DMS79 treated with DMSO at 0.1 percent for 48 hours (cell line): Measurements from ENCODE around the gene RAPGEF5.

Source experiments
- DNase-seq: peaks from one replicate; lab custom pipeline; 2025; lab: John Stamatoyannopoulos, UW

RAPGEF5 gene

DNA sequence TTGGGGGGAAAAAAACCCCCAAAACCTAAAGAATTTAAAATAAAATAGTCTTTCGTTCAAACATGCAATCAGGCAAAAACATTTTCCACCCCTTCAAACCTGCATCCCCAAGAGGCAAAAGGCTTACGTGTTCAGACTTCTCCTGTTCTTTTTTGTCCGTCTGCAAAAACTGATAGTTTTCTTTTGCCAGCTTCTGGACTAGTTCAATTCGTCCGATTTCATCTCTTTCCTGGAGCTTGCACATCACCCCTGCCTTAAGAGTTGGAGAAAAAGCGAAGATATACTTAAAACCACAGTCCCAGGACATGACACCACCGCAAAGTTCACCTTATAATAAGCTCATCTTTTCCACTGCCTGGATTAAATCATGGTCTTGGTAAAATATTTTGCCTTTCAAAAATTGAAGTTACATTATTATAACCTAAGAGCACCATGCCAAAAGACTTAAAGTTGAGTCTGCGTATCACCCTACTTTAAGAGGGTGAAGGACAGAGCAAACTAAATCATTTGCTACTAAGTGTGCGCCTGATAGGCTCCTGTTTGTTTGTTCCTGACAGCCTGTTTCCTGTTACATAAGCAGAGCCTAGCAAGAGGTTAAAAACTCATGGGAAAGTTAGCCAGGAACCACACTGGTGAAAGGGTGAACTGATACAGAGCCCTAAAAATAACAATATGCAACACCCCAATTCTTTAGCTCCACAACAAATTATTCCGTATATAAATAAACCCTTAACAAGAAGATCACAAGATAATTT is 137.0 kb downstream of the RAPGEF5 start:
- DNase-seq, result no peak

DNA sequence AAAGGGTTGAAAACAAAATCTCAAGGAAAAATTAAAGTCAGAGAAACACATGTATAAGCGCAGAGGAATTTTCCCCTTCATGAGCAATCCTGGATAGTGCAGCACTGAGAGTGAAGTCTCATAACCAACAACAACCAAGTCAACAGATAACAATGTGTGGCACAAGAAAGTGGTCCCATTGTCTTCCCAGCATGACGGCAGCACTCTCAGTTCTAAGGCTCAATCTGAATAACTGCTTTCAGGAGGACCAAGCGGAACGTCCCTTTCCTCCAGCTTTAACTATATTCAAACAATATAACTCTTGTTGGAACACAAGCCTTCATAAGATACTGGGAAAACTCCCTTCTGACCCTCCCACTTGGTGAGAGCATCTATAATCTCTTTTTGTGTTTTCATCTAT is 137.9 kb downstream of the RAPGEF5 start:
- DNase-seq, result no peak

DNA sequence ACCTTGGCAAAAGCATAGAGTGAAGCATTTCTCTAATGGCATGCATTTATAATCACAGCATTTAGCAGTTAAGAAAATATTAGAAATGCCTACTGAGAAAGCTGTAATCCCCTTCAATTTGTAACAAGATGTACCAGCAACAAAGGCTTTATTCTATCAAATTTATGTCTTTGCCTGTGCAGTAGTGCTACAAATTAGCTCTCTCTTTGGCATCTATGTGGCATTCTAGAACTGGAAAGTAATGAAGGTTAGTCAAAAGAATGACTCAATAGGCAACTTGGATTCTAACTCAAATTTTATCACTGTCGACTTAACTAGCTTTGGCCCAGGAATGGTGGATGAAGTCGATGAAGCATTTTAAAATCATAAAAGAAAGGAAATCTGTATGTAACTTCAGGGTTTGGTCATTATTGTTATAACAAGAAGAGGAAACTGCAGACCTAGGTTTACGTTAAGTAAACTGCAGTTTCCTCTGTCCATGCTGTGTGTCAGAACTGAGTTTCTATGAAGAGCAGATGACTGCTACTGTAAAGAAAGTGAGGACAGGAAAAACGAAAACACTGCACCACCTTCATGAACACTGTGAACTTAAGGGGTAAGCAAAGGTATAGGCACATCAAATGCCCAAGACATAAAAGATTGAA is 140.0 kb downstream of the RAPGEF5 start:
- DNase-seq, result no peak

DNA sequence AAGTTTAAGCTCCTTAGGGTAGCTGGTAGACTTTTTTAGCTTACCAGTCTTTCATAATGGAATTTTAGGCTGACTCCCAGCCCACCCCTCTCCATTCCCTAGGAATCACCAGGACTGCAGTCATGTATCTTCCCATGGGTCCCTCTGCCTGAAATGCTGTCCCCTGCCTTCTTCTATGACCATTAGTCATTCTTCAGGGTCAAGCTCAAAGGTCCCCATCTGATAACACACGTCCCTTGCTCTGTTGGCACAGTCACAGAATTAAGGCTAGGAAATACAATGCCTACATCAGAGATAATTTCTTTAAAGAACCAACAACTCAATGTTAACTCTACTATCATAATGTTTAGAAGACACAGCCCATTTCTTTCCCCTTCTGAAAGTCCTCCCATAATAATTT is 140.6 kb downstream of the RAPGEF5 start:
- no peak for DNase-seq

DNA sequence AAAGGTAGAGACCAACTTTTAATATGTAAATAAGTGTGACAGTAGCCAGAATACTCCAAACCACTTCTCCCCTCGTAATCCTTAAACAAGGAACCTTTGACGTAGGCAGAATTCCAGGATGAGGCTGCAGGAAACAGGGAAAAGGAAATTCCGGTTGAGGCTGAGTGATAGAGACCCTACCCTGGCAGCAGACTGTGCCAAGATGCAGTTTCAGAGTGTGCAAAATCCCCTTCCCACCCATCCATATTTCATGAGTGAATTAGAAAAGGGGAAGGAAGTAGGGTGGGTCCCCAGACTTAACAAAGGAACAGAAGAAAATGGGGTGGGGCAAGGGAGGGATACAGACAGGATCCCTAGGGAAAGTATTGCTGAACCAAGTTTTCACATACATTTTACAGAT is 143.0 kb downstream of the RAPGEF5 start:
- no peak for DNase-seq

DNA sequence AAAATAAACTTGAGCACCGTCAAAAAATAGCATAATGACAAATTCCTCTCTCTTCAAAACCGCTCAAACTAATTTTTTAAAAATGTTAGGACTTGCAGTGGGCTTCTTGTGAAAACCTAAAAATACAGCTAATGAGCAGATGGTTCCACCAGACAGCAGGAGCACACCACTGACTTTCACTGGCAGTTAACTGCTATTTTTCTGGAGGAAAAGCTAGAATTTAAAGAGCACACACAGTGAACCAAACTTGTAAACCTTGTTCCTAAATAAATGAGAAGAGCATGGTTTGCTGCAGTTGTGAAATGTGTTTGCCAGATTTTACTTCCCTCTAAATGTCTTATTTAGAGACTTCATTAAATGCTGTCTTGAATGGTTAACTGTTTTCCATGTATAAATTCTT is 143.9 kb downstream of the RAPGEF5 start:
- no peak for DNase-seq

DNA sequence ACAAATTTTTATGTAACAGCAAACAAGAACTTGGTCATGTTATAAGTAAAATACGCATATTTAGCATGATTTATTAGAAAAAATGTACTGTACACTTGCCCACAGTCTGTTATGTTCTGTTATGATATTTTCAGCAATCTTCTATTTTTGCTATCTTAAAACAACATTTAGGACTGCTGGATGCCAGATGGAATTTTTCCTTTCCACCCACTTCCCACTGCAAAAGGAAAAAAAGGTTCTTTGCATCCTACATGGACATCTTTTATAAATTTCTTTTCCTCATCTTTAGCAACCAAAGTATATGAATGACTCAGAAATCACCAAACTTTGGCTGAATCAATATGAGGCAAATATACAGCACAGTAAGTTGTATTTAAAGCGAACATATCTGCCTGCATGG is 146.0 kb downstream of the RAPGEF5 start:
- no peak for DNase-seq

DNA sequence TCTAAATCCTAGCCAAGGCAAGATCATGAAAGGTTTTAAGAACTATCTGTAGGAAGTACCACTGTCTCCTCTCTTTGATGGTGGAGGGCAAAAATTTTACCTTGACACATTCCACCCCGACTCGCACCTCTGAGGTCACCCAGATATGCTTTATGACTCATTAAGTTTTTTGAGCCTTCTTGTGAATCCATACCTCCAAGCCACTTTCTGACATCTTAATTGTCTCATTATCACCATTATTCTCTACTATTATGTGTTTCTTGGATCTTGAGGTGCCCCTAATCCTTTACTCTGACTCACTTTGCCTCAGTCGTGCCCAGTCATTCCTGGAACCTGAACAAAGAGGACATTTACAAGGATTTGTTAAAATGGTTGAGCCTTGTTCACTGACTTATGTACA is 146.6 kb downstream of the RAPGEF5 start:
- DNase-seq, result no peak

DNA sequence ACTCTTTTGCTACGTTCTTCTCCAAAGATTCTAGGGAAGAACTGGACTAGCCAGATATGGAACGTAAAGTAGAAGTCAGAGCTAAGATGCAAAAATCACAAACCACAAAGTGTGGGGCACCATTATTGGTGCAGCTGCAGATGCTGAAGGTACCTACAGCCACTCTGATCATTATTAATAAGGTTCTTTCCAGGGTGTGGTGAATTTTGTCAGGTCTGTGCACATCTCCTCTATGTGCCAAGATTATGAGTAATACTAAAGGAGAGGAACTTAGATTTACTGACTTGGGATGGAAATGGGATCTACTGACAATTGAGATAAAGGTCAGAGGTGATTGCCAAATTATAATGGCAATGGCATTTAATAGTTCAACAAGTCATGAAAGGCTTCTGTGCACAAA is 148.2 kb downstream of the RAPGEF5 start:
- no peak for DNase-seq

DNA sequence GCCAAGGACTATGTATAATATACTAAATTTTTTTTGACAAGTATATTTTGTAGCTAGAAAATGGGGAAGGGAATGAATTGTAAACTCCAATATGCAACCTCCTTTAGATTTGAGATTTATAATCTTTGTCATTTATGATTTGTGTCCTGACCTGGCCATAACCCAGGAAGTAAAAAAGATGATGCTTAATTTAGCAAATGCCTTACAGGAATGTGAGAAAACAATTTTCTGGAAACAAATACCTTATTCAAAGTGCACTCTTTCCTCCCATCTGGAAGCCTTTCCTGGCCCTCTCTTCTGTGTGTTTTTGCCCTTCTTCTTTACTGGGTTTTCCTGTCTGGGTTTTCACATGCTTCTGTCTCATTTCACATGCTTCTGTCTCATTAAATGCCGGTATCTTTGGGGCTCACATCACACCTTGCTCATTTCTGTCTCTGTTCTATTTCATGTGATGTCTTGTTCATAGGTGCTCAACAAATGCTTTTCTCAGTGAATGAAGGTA is 149.2 kb downstream of the RAPGEF5 start:
- no peak for DNase-seq

DNA sequence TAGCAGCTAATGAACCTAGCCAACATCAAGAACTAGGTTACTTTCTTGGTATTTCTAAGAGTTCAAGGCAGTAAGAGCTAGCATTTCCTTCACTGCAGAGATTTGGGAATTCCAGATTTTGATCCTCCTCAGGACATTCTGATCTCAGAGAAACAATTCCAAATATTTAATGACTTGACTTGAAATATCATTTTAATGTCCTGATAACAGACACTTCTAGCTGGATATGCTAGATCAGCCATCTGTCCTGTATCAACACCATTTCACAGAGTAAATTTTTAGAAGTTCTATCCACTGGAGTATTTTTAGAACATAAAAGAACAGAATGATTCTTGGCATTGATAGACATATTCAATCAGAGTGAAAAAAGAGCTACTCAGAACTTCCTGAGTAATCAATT is 151.3 kb downstream of the RAPGEF5 start:
- no peak for DNase-seq

DNA sequence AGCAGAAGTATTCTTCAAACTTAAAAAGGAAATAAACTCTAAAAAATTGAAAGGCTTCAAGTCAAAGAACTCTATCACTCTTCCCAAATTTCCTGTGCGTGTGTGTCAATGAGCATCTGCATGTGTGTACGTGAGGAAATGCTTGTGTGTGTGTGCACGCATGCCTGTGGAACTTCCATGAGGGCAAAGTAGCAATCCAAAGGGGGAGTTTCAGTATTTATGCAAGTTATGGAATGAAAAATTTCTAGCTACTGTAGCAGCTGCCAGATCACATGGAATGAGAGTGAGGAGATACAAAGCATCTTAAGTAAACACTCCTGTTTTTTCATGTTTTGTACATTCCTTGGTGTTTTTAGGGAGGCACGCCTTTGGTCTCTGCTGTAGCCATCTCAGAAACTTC is 152.6 kb downstream of the RAPGEF5 start:
- DNase-seq, result no peak

DNA sequence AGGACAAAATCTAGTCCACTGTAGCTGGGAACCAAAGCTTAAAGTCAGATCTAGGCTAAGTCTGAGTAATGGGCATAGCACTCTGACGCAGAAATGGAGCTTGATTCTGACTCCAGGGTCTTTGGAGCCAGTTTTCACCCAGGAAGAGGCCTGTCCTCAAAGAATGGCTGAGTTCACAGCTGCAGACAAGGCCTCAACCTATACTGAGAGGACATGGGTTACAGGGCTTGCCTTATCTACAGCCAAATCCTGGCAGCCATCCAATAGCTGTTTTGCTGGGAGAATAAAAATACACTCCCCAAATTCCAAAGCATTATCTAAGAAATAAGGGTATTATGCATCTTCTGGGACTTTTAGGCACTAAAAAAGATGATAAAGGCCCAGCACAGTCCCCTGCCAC is 154.8 kb downstream of the RAPGEF5 start:
- DNase-seq, result no peak

DNA sequence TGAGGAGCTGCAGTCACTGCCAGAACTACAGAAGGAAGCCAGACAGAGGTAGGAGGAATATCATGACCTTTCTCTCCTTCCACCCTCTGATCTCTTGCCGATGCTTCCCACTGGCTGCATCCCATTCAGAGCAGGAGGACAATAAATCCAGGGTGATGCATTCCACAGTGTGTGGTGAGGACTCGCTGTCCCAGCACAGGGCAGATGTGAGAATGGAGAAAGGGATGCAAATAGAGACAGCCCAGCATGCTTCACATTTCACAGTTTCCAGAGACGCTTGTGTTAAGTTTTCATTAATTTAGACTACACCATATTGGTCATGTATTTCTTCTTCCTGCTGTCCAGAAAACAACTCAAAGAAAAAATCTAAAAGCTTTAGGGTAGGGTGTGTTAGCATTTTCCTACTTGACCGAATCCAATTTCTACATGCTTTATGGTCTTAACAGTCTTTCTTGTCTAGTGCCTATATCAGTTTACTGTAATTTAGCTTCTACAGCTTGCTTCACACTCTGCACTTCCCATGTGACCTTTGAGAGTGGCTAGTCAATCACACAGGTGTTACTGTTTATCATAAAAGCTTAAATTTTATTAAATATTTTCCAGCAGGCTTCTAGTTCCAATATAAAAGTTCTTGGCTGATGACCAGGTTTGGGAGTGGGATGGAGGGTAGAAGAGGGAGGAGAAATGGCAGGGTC is 155.6 kb downstream of the RAPGEF5 start:
- DNase-seq, result no peak

DNA sequence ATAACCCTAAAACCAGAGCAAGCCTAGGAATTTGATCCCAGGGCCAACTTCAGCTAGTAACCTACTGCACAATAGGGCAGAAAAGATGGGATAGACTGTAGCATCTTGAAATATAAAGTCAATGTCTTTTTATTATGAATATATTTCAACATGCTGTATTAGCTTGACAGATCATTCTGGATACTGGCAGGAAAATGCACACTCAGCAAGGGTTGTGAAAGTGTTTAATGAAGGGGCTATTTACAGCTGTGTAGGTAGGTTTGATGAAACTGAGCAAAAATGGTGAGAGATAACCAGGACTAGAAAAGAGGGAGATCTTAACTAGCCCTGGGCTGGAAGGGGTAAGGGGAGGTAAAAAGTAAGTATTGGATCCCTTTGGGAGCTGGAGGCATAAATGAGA is 156.2 kb downstream of the RAPGEF5 start:
- no peak for DNase-seq

DNA sequence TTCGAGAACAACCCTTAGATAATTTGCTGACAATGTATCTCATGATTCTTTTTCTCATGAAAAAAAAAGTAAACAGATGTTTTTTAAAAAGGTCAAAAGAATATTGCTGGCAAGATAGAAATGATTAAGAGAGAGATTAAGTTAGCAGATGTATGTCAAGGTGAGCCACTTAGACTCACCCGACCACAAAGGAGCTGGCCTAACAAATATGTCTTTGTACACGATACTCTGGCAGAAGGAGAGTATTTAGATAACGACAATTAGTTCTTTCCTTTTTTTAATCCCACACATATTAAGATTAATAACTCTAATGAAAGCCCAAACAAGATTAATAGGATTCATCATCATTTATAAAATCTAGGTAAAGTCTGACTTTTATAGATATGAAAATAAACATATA is 156.7 kb downstream of the RAPGEF5 start:
- no peak for DNase-seq

DNA sequence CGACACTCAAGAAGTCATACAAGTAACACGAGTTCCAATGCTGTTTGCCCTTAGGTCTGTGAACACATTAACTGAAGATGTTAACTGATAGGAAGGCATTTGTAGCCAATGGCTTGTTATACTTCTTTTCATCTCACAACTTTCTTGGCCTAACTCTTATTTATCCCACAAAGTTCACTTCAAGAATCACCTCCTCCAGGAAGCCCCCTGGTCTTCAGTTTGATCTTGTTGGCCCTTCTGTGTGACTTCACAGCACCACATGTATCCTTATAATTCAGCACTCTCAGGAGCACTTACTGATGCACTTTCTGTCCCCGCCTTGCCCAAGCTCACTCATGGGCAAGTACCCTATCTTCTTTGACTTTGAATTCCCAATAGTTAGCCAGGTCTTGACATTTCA is 159.6 kb downstream of the RAPGEF5 start:
- no peak for DNase-seq

DNA sequence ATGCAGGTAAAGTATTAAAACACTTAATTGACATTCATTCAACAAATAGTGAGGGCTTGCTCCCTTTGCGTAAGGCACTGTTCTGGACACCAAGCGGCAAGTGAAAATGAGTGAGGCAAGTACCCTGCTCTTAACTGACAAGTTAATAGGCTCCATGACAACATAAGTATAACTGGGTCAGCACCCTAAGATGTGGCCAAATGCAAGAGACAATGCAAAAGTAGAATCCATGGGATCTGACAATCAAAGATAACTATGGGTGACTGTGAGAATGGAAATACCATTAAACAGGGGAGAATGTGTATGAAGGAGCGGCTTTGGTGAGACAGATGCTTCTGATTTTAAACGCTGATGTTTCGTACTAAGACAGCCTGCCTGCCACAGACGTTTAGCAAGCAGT is 160.5 kb downstream of the RAPGEF5 start:
- no peak for DNase-seq

DNA sequence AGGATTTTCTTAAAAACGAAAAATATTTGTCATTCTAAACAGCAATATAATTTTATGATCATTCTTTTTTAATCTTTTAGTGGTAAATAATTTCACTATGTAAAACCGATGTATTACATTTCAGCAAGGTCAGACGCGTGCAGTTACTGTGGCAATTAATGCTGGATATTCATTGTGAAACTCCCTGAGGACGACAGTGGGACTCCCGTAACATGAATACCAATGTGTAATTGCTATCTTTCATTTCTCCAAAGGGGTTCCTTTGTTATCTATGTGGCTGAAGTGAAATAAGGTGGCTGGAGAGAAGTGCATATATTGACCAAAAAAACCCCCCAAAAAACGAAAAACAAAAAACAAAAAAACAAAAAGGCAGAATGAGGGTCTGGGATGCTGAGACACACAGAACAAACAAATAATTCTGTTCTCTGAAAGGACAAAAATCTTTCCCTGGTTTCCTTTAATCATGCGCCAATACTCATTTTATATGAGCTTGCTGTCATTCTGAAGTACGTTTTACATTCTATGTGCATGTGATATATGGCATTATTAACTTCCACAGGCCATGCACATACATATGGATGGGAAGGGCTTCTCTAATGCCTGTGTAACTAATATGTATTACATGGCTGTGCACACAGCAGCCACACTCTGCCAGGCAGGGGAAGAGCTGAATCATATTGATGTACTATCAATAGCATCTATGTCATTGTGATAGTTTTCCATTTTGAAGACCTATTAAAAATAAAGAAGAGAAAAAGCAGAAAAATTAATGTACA is 161.4 kb downstream of the RAPGEF5 start:
- no peak for DNase-seq

DNA sequence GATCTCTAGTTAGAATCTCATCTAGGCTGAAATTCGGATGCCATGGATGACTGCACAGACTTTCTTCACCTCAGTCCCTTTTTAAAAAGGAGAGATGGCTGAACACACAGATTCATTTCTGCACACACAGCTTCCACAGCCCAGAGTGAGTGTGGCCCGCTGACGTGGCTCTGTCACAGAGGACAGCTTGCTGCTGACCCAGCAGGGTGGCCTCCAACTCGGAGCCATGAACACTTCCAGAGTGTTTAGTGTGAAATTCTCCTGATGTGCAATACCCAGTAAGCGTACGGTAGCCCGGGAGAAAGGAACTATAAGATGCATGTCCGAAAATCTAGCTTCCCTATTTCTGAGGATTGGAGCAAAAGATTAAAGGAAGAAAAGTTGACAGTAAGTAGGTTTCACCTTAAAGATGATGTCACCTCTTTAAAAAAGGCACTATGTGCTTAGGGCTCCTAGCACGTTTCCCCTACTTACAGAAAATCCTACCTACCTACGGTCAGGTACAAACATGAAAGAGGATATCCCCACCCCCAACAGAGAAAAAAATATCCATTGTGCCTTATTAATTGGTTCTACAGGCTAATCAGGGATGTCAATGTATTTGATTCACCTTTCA is 162.2 kb downstream of the RAPGEF5 start:
- DNase-seq, result no peak

DNA sequence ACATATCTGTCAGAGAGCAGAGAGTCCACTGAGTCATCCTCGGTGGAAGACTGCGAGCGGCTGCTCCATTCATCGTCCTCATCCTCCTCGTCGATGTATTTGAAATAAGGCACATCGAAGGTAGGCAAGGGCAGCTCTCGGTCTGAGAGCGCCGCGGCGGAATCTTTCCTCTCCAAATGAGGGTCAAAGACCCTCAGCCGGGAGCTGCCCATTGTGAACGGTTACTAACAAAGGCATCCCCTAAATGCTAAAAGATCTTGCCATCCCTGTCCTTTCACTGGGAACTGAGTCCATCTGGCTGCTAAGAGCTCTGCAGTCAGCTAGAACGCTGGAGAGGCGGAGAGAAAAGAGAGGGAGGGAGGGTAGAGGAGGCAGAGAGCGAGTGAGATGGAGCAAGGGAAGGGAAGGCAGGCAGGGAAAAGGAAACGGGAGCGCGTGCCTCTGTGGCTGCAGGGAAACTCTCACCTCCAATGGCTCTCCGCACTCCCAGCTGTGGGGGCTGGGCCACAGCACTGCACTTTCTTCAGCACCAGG is 163.4 kb downstream of the RAPGEF5 start:
- DNase-seq, result peak; percentile 43

DNA sequence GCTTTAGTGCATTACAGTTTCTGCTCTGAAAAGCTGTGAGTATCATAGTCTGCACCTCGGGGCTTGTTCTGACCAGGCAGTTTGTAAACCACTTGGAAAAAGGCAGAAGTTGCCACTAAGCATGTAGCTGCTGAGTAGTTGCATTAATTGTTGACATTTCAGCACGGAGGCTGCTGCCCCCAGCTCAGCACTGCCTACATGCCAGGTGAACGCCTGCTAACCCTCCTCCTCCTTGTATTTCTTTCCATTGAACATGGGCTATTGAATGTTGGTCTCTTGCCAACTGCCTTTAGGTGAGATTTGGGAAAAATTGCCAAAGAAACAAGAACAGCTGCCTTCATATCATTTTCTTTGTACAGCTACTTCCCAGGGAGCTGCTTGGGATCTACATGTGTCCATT is 164.2 kb downstream of the RAPGEF5 start:
- DNase-seq, result peak; percentile 52
